Kidney epithelial cell (primary cell): ENCODE measurements around the gene ZNF660. TPM values are rescaled to one million over a fixed set of nuclear protein-coding genes. Genes with fewer than 3 reads are reported as not detected.
"Not testable (repeated sequence)": the region's sequence is repeated elsewhere in the genome, so short reads cannot be mapped to it uniquely, and the experiment has no call there.

Source experiments
- DNase-seq: peaks from one replicate; pipeline ENCODE4 v3.0.0-alpha.2; 2010; ENCODE audit warnings: low read depth
- H3K27me3 ChIP-seq: 2 replicates; pipeline ENCODE4 v1.6.0; 2011; ENCODE audit warnings: low read length; ENCODE audit not compliant: control insufficient read depth, insufficient read depth
- H3K36me3 ChIP-seq: 2 replicates; pipeline ENCODE4 v1.5.1; 2011; ENCODE audit warnings: low read length; ENCODE audit not compliant: control insufficient read depth, insufficient read depth
- H3K4me3 ChIP-seq: 2 replicates; pipeline ENCODE4 v1.5.1; 2011; ENCODE audit warnings: low read depth, mild to moderate bottlenecking, control low read depth, low read length
- CTCF ChIP-seq: IDR thresholded peaks from 2 replicates; pipeline ENCODE4 v1.5.1; 2011; ENCODE audit warnings: mild to moderate bottlenecking, moderate library complexity, low read length, control low read depth, inconsistent platforms; ENCODE audit not compliant: insufficient read depth, poor library complexity, severe bottlenecking
- total RNA-seq: library from RNA; depleted of rRNA; stranded (reverse); fragments of >200 nt; gene quantifications from 2 replicates; pipeline ENCODE4 v1.2.3, GENCODE V29; 2015

Gene ZNF660
- total RNA-seq, 1 donor from 2014 or later: 2.5 TPM

GRCh38 chr3:44561076-44561475 is 23.7 kb upstream of the ZNF660 start:
- Histone ChIP-seq H3K4me3 (no peak overlapping the region), H3K36me3 (peaks cover 2% of the 10 kb centered on the region), H3K27me3 (no peaks in the 10 kb centered on the region)
- no peak for TF ChIP-seq CTCF
- no peak for DNase-seq

- no peak for TF ChIP-seq CTCF
- peaks cover 2% of the 10 kb centered on the region for H3K36me3 ChIP-seq
These were observed 22.6 kb upstream of the ZNF660 start for GRCh38 chr3:44562147-44562546.

GRCh38 chr3:44568561-44568960 is 16.2 kb upstream of the ZNF660 start:
- DNase-seq: no peak
- no peaks in the 10 kb centered on the region for H3K36me3 ChIP-seq
- no peaks in the 10 kb centered on the region for H3K27me3 ChIP-seq
- TF ChIP-seq CTCF: no peak
- no peak overlapping the region for H3K4me3 ChIP-seq

More at GRCh38 chr3:44562147-44562546, 22.6 kb upstream of the ZNF660 start:
- H3K27me3 ChIP-seq: no peaks in the 10 kb centered on the region
- H3K4me3 ChIP-seq: no peak overlapping the region
- DNase-seq: no peak

- H3K27me3 ChIP-seq: no peaks in the 10 kb centered on the region
- no peak for DNase-seq
- H3K4me3 ChIP-seq: no peak overlapping the region
- TF ChIP-seq CTCF: no peak
- H3K36me3 ChIP-seq: no peaks in the 10 kb centered on the region
These were observed 13.7 kb upstream of the ZNF660 start for GRCh38 chr3:44571024-44571423.

GRCh38 chr3:44576613-44577012 is 8.2 kb upstream of the ZNF660 start:
- DNase-seq: no peak
- H3K36me3 ChIP-seq: no peaks in the 10 kb centered on the region
- no peaks in the 10 kb centered on the region for H3K27me3 ChIP-seq
- no peak overlapping the region for H3K4me3 ChIP-seq
- TF ChIP-seq CTCF: no peak

GRCh38 chr3:44577354-44577952 is 7.3 kb upstream of the ZNF660 start:
- not testable (repeated sequence) for DNase-seq, H3K36me3 ChIP-seq, H3K4me3 ChIP-seq, H3K27me3 ChIP-seq

- not testable (repeated sequence) for H3K36me3 ChIP-seq, H3K27me3 ChIP-seq, DNase-seq
These were observed 6.4 kb upstream of the ZNF660 start for GRCh38 chr3:44578316-44578715.

GRCh38 chr3:44578924-44579515 is 5.7 kb upstream of the ZNF660 start:
- DNase-seq: not testable (repeated sequence)

More at GRCh38 chr3:44578316-44578715, 6.4 kb upstream of the ZNF660 start:
- not testable (repeated sequence) for H3K4me3 ChIP-seq

GRCh38 chr3:44579749-44580148 is 5.0 kb upstream of the ZNF660 start:
- not testable (repeated sequence) for H3K36me3 ChIP-seq, H3K4me3 ChIP-seq, H3K27me3 ChIP-seq, DNase-seq

More at GRCh38 chr3:44578924-44579515, 5.7 kb upstream of the ZNF660 start:
- not testable (repeated sequence) for H3K36me3 ChIP-seq, H3K27me3 ChIP-seq, H3K4me3 ChIP-seq
